ENCODE measurements around the gene DUSP8. TPM values are rescaled to one million over a fixed set of nuclear protein-coding genes. Genes with fewer than 3 reads are reported as not detected.
"Not testable (repeated sequence)": the region's sequence is repeated elsewhere in the genome, so short reads cannot be mapped to it uniquely, and the experiment has no call there.

DUSP8 gene
- total RNA-seq, 1 experiment from 2014 or later: 2.6 TPM

GRCh38 chr11:1514336-1515061 is 57.6 kb downstream of the DUSP8 start:
- Histone ChIP-seq H3K79me2 (ENCODE audit: low read depth) (no peaks in the 10 kb centered on the region), H3K27ac (no peak overlapping the region), H3F3A (ENCODE audit: insufficient read depth, low read depth) (peaks cover 10% of the 10 kb centered on the region; the same call in 1 of the 2 replicates), H3K9me3 (ENCODE audit: insufficient read depth, low read depth) (no peaks in the 10 kb centered on the region), H3K36me3 (ENCODE audit: low read depth) (no peaks in the 10 kb centered on the region), H3K4me2 (no peak overlapping the region), H3K9me2 (ENCODE audit: insufficient read depth) (no peaks in the 10 kb centered on the region), H3K27me3 (ENCODE audit: insufficient read depth, low read depth) (no peaks in the 10 kb centered on the region), H3K4me3 (no peak overlapping the region), H3K4me1 (replicated peaks; ENCODE audit: insufficient read depth) (no peaks in the 10 kb centered on the region), H2AFZ (no peak overlapping the region), H4K20me1 (ENCODE audit: insufficient read depth) (peaks cover 55% of the 10 kb centered on the region)
- intact Hi-C loops (cut with micrococcal nuclease; ENCODE audit: unreplicated experiment): loop anchor here (5.0 kb wide), 2 partner anchors 312 to 402 kb away; no protein-coding TSS in a partner anchor
- no TSS peak for BruUV-seq (replicated peaks)
- DNase-seq: no peak
- ChIA-PET CTCF (no interaction called here), POLR2A (ENCODE audit: unreplicated experiment) (no interaction called here)
- TF ChIP-seq EZH2 (IDR thresholded peaks at IDR 0.05; ENCODE audit: low read depth): no peak
- no peak for TF ChIP-seq CTCF (conservative IDR thresholded peaks at IDR 0.05)

- DNase-seq: no peak
- intact Hi-C loops (cut with micrococcal nuclease; ENCODE audit: unreplicated experiment): no loop called here
- H3K9me2 ChIP-seq (ENCODE audit: insufficient read depth): no peaks in the 10 kb centered on the region
- H3K27me3 ChIP-seq (ENCODE audit: insufficient read depth, low read depth): no peaks in the 10 kb centered on the region
- no peak overlapping the region for H2AFZ ChIP-seq
- no peaks in the 10 kb centered on the region for H3K4me1 ChIP-seq (replicated peaks; ENCODE audit: insufficient read depth)
- no peaks in the 10 kb centered on the region for H3K79me2 ChIP-seq (ENCODE audit: low read depth)
- no peak overlapping the region for H3K27ac ChIP-seq
- H3K4me2 ChIP-seq: no peak overlapping the region
- H3F3A ChIP-seq (ENCODE audit: insufficient read depth, low read depth): peaks cover 10% of the 10 kb centered on the region; the same call in 1 of the 2 replicates
- TF ChIP-seq CTCF (conservative IDR thresholded peaks at IDR 0.05) (no peak), EZH2 (IDR thresholded peaks at IDR 0.05; ENCODE audit: low read depth) (no peak)
- peaks cover 56% of the 10 kb centered on the region for H4K20me1 ChIP-seq (ENCODE audit: insufficient read depth)
- H3K36me3 ChIP-seq (ENCODE audit: low read depth): no peaks in the 10 kb centered on the region
- ChIA-PET POLR2A (ENCODE audit: unreplicated experiment) (no interaction called here), CTCF (no interaction called here)
- H3K9me3 ChIP-seq (ENCODE audit: insufficient read depth, low read depth): no peaks in the 10 kb centered on the region
- no peak overlapping the region for H3K4me3 ChIP-seq
- no TSS peak for BruUV-seq (replicated peaks)
Observed at GRCh38 chr11:1513326-1514296, 58.5 kb downstream of the DUSP8 start.

GRCh38 chr11:1512531-1513258 is 59.4 kb downstream of the DUSP8 start:
- H3K27me3 ChIP-seq (ENCODE audit: insufficient read depth, low read depth); H3K9me2 ChIP-seq (ENCODE audit: insufficient read depth); H3K4me2 ChIP-seq; H3K4me3 ChIP-seq; H3K27ac ChIP-seq; intact Hi-C loops (cut with micrococcal nuclease; ENCODE audit: unreplicated experiment); H3K79me2 ChIP-seq (ENCODE audit: low read depth); BruUV-seq (replicated peaks); H3K9me3 ChIP-seq (ENCODE audit: insufficient read depth, low read depth); CTCF ChIA-PET; H3K4me1 ChIP-seq (replicated peaks; ENCODE audit: insufficient read depth); H2AFZ ChIP-seq; POLR2A ChIA-PET (ENCODE audit: unreplicated experiment); H3K36me3 ChIP-seq (ENCODE audit: low read depth); DNase-seq: not testable (repeated sequence)
- Histone ChIP-seq H3F3A (ENCODE audit: insufficient read depth, low read depth) (peaks cover 10% of the 10 kb centered on the region; the same call in 1 of the 2 replicates), H4K20me1 (ENCODE audit: insufficient read depth) (peaks cover 56% of the 10 kb centered on the region)
